Panc1 (cell line): ENCODE measurements around the gene CPM.
"Not testable (repeated sequence)": the region's sequence is repeated elsewhere in the genome, so short reads cannot be mapped to it uniquely, and the experiment has no call there.

Experiments
- CTCF ChIP-seq: fragments of 450-650 bp; IDR thresholded peaks from 2 replicates; pipeline ENCODE4 v1.5.1; 2017; ENCODE audit warnings: mild to moderate bottlenecking
- POLR2AphosphoS5 ChIP-seq: IDR thresholded peaks from 2 replicates; pipeline ENCODE4 v1.6.1; 2012; ENCODE audit warnings: mild to moderate bottlenecking, low read depth, low read length, moderate library complexity
- SIN3A ChIP-seq: IDR thresholded peaks from 2 replicates; pipeline ENCODE4 v1.6.1; 2012; ENCODE audit warnings: low read depth, mild to moderate bottlenecking, low read length, moderate library complexity, borderline replicate concordance; ENCODE audit not compliant: insufficient read depth
- TCF7L2 ChIP-seq: IDR thresholded peaks from 2 replicates; pipeline ENCODE4 v1.6.1; 2011; ENCODE audit warnings: mild to moderate bottlenecking, low read depth, low read length, inconsistent platforms

GRCh38 chr12:68819481-68819880 lies 113.5 kb downstream of the CPM start:
- not testable (repeated sequence) for TF ChIP-seq CTCF, TCF7L2, POLR2AphosphoS5, SIN3A
